GM21619 (cell line): Measurements from ENCODE around the gene GANC.

ENCODE experiments used
- ATAC-seq: cut with Tn5 transposase; IDR thresholded peaks from one replicate; pipeline ENCODE4 v1.9.1; 2021; ENCODE audit not compliant: unreplicated experiment

Gene GANC

DNA sequence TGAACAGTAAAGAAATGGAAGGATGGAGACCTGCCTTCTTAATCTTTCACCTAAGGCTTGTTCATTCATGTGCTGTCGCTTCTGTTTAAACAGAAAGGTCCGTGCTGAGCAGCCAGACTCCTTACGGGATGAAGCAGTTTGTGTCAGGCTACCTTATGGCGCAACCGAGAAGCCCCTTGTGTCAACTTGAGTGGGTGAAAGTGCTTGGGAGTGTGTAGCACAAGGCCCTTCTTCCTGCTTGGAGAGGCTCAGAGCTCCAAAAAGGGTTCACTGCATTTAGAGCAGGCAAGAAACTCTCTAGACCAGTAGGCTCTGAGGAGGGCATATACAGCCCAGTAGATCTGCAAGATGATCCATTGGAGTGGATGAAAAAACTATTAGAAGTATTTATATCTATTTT, 102.3 kb downstream of the GANC start:
- ATAC-seq = no peak

DNA sequence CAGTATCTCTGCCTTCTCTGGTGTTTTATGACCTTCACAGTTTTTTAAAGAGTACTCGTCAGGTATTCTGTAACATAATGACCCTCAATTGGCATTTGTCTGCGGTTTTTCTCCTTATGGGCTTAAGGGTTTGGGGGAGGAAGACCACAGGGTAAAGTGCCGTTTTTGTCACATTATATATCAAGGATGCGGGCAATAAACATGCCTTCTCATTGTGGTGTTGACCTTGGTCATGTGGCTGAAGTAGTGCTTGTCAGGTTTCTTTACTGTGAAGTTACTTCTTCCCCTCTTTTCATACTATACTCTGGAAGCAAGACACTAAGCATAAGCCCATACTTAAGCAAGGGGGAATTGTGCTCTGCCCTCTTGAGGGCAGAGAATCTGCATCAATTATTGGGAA, 102.9 kb downstream of the GANC start:
- ATAC-seq = no peak

DNA sequence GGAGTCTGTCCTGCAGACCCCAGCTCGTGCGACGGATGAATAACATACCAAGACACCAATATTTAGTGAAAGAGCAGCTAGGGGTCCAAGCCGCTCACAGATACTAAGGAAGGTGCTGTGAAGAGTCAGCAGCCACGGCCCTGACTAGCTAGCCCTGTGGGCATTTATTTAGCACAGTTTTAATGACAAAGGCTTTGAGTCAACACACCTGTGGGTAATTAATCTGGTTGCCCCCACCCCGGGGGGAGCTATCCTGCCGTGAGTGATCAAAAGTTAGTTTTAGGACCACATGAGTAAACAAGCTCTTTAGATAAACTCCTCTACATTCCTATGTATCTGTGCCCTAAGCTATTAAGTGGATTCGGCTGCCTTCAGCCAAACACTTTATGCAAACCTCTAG, 105.0 kb downstream of the GANC start:
- no peak for ATAC-seq

- no peak for ATAC-seq
Observed at GRCh38 chr15:42384597-42384996, 111.6 kb downstream of the GANC start.

DNA sequence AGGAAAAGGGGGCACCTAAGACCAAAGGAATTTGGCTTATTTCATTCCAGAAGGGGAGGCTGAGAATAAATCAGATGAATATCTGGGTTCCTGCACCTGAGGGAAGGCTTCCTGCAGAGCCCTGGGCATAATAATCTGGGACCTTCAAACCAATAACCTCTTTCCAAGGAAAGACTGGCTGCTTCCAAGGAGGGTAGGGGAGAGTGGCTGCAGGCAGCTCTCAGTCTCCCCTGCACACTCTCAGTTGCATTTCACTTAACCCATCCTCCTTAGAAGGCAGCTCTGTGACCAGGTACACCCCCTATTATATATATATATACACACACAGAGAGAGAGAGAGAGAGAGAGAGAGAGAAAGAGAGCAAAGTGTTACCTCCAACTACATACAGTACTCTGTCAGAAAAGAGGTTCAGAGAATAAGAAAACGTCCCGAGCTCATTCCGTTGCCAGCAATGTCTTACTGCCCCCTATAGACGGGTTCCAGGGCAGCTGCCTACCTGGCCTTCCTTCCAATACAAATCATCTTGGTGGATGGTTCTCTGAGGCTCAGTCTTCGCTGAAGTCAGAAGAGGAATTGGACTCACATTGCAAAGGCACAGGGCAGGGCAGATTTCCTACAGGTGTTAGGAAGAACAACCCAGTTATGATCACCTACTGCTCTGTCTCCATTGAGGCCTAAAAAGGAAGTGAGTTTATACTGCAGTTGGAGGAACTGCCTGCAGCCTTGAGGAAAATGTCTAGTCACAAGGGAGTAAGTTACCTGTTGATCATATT, 112.4 kb downstream of the GANC start:
- ATAC-seq = no peak

GRCh38 chr15:42385980-42386700, 113.1 kb downstream of the GANC start:
- no peak for ATAC-seq

GRCh38 chr15:42387603-42388002, 114.6 kb downstream of the GANC start:
- no peak for ATAC-seq

DNA sequence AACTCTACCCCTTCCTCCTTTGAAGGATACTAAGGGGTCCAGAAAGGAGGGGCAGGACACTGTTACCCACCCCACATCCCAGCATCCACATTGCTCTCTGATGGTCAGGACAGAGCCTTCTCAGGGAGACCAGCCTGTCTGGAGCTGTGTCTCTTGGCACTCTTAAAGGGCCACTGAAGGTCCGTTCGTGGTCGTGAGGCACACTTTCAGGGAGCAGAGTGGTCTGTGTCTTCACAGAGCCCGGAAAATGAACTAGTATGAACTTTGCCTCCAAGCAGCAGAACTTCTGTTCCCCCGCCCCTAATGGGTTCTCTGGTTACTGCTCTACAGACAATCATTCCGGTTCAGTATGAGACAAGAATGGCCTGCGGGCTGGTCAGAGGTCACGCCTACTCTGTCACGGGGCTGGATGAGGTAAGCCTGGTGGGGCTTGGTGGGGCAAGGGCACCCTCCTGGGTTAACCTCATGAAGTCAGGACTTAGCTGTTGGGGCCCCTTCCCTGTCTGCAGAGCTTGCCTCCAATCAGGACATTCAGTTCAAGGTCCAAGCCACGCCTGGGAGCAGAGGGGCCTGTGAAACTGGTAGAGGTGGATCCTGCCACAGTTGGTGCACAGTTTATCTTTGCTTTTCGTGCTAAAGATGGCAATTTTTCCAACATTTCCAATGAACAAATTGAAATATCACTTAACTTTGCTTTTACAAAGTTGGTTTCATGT, 119.5 kb downstream of the GANC start:
- no peak for ATAC-seq

DNA sequence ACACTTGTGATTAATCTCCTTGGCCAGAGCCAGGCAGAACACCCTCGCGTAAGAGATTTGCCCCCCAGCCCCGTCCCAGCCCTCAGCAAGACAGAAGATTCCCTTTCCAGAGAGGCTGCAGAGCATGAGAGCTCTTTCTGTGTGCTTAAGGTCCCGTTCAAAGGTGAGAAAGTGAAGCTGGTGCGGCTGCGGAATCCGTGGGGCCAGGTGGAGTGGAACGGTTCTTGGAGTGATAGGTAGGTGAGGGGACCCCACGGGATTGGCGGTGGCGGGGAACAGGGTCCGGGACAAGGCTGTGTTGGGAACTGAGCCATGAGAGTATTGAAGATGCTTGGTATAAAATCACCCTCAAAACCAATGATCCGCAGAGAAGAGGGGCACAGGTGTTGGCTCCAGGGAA, 121.1 kb downstream of the GANC start:
- ATAC-seq = no peak

DNA sequence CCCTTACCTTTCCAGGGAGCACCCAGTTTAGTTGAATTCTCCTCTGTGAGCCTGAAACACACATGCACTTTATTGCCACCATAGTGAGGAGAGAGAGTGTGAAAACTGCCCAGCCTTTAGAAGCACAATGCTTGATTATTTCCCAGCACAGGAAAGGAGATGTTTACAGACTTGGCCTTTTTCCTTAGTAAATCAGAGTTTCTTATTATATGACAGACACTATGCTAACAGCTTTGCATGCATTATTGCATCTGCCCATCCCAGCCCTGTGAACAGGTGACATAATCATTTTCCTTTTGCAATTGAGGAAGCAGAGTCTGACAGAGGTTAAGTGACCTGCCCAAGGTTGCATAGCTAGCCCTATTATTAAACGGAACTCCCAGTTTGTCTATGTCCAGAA, 122.8 kb downstream of the GANC start:
- no peak for ATAC-seq

DNA sequence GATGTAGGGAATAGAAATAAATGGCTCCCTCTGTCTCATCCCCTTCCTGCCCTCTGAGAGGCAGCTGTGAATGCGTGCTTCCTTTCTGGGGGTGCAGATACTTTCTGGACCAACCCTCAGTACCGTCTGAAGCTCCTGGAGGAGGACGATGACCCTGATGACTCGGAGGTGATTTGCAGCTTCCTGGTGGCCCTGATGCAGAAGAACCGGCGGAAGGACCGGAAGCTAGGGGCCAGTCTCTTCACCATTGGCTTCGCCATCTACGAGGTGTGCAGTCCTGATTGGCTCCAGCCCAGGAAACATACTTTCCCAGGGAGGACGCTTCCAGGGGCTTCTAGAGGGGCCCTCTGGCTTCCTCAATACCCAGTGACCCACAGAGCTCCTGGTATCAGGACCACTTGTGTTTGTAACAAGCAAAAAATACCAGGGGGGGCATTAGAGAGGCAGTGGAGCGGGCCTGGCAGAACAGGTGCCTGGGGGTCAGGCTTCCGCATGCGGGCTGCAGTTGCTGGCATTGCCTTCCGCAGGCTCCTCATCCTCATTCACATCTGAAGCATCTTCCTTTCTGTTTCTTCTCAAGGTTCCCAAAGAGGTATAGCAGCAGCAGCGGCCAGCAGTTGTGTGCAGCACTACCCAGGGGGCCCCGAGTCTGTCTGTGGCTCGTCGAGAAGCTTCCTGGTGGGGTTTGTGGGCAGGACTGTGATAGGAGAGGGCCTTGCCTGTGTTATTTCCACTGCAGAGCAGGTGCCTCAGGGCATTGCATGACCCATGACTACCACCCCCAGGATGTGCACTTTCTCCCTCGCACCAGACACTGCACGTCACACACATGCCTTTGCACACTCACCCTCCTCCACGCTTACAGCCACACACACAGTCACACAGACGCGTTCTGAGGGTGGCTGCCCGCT, 128.8 kb downstream of the GANC start:
- no peak for ATAC-seq

- no peak for ATAC-seq
Observed at GRCh38 chr15:42402455-42403205, 129.6 kb downstream of the GANC start.

DNA sequence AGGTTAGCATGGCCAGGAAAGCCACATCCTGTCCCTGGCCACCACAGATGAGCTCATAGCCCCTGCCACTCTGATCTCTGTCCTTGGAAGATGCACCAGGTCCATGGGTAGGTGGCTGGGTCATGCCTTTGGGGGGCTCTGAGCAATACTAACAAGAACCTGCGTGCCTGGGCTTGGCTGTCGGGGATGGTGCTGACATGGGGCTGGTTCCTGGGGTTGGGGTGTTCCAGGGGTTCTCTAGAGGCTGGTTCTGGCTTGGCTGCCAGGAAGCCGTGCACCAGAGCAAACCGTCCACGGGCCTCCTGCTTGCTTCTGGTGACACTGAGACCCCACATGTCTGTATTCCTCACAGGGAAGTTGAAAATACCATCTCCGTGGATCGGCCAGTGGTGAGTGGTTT, 130.4 kb downstream of the GANC start:
- no peak for ATAC-seq

- no peak for ATAC-seq
Observed at GRCh38 chr15:42404461-42405235, 131.6 kb downstream of the GANC start.

DNA sequence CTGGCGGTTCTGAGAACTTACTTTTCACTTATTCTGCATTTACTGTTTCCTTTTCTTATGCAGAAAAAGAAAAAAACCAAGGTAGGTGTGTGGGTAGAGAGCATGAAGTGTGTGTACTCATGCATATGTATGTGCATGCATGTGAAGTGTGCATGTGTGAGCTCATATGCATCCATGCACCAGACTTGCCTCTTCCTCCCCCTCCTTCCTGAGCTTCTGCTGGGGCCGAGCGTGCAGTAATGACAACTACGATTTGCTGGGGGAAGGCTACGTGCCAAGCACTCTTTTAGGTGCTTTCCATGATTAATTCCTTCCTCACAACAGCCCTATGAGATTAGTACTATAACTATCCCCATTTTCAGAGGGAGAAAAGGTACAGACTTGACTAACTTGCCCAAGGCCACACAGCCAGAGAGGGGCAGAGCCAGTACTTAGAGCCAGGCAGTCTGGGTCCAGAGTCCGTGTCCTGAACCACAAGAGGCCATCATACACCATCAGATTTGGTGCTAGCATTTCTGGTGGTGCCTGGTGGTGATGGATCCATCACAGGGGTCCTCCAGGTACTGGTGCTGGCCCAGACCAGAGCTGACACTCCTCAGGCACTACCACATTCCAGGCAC, 133.0 kb downstream of the GANC start:
- no peak for ATAC-seq
